IMR-90 (cell line): ENCODE results near the gene TLDC2. TPM values are rescaled to one million over a fixed set of nuclear protein-coding genes. Genes with fewer than 3 reads are reported as not detected.

Experiments
- ATAC-seq: fragments of 200-7000 bp; cut with Tn5 transposase; 2 replicates; pipeline ENCODE4 v1.9.1; 2020; ENCODE audit warnings: low read depth, mild to moderate bottlenecking, moderate library complexity
- BruUV-seq: library from RNA; stranded (reverse); fragments of 400-500 nt; replicated peaks from 2 replicates; lab custom pipeline; 2021; lab: Mats Ljungman, UMichigan
- CTCF ChIA-PET: fragments of 300-600 bp; formaldehyde crosslinking; extraction: SDS; loops from one replicate; lab custom pipeline; 2021; ENCODE audit warnings: antibody characterized with exemption; lab: Yijun Ruan, JAX
- POLR2A ChIA-PET: fragments of 300-600 bp; sonication (Branson Sonifier 250); formaldehyde crosslinking; loops from one replicate; lab custom pipeline; 2022; ENCODE audit warnings: antibody characterized with exemption; ENCODE audit not compliant: unreplicated experiment; lab: Charles Lee
- DNase-seq: peaks from one replicate; pipeline ENCODE4 v3.0.0; 2013
- H2AFZ ChIP-seq: replicated peaks from 2 replicates; pipeline ENCODE3; 2013; ENCODE audit warnings: low read length, mild to moderate bottlenecking; ENCODE audit not compliant: poor library complexity
- H2AK5ac ChIP-seq: 2 replicates; pipeline ENCODE4 v1.6.1; 2013; ENCODE audit warnings: low read depth, low read length, inconsistent platforms
- H2AK9ac ChIP-seq: replicated peaks from 2 replicates; pipeline ENCODE3; 2013; ENCODE audit warnings: mild to moderate bottlenecking, low read depth, low read length, moderate library complexity; ENCODE audit not compliant: poor library complexity
- H2BK120ac ChIP-seq: 2 replicates; pipeline ENCODE4 v1.6.1; 2013; ENCODE audit warnings: low read depth, low read length, inconsistent platforms
- H2BK15ac ChIP-seq: 3 replicates; pipeline ENCODE4 v1.6.1; 2013; ENCODE audit warnings: low read depth, low read length, inconsistent platforms
- H2BK20ac ChIP-seq: 2 replicates; pipeline ENCODE4 v1.6.1; 2013; ENCODE audit warnings: low read depth, mild to moderate bottlenecking, inconsistent platforms, low read length, moderate library complexity
- H2BK5ac ChIP-seq: 2 replicates; pipeline ENCODE4 v1.6.1; 2013; ENCODE audit warnings: mild to moderate bottlenecking, low read depth, low read length, inconsistent platforms; ENCODE audit not compliant: poor library complexity, severe bottlenecking
- H3K14ac ChIP-seq: replicated peaks from 2 replicates; pipeline ENCODE4 v1.6.1; 2013; ENCODE audit warnings: low read depth, low read length, inconsistent platforms
- H3K18ac ChIP-seq: 2 replicates; pipeline ENCODE4 v1.6.1; 2013; ENCODE audit warnings: low read depth, low read length, control low read depth
- H3K23ac ChIP-seq: 2 replicates; pipeline ENCODE4 v1.6.1; 2013; ENCODE audit warnings: low read depth, low read length, inconsistent platforms
- H3K27ac ChIP-seq: 2 replicates; pipeline ENCODE4 v1.5.1; 2013; ENCODE audit warnings: mild to moderate bottlenecking, control low read depth, low read length; ENCODE audit not compliant: insufficient read depth
- H3K27me3 ChIP-seq: 2 replicates; pipeline ENCODE4 v1.6.1; 2013; ENCODE audit warnings: low read length; ENCODE audit not compliant: control insufficient read depth, insufficient read depth
- H3K36me3 ChIP-seq: 2 replicates; pipeline ENCODE4 v1.6.1; 2013; ENCODE audit warnings: low read length, mixed read lengths; ENCODE audit not compliant: control insufficient read depth, insufficient read depth
- H3K4ac ChIP-seq: 2 replicates; pipeline ENCODE4 v1.6.1; 2013; ENCODE audit warnings: low read depth, low read length, inconsistent platforms
- H3K4me1 ChIP-seq: 2 replicates; pipeline ENCODE4 v1.6.1; 2013; ENCODE audit warnings: low read length, mixed read lengths; ENCODE audit not compliant: control insufficient read depth, insufficient read depth
- H3K4me2 ChIP-seq: 2 replicates; pipeline ENCODE4 v1.6.1; 2013; ENCODE audit warnings: low read depth, mild to moderate bottlenecking, control low read depth, low read length, moderate library complexity
- H3K4me3 ChIP-seq: 2 replicates; pipeline ENCODE4 v1.5.1; 2013; ENCODE audit warnings: low read depth, mild to moderate bottlenecking, control low read depth, low read length, moderate library complexity; ENCODE audit not compliant: insufficient read depth
- H3K56ac ChIP-seq: 2 replicates; pipeline ENCODE4 v1.6.1; 2013; ENCODE audit warnings: low read length, inconsistent platforms; ENCODE audit not compliant: insufficient read depth; ENCODE audit errors: extremely low read depth
- H3K79me1 ChIP-seq, 2 experiments: 2 replicates each; pipeline ENCODE4 v1.6.1; 2013; ENCODE audit warnings: low read length in 2 of 2, inconsistent platforms in 1 of 2, low read depth in 1 of 2
- H3K9ac ChIP-seq: 2 replicates; pipeline ENCODE4 v1.6.1; 2013; ENCODE audit warnings: low read depth, low read length, control low read depth
- H3K9me1 ChIP-seq: 2 replicates; pipeline ENCODE4 v1.6.1; 2013; ENCODE audit warnings: low read length, inconsistent platforms; ENCODE audit not compliant: insufficient read depth
- H3K9me3 ChIP-seq: 2 replicates; pipeline ENCODE4 v1.6.1; 2013; ENCODE audit warnings: low read length; ENCODE audit not compliant: control insufficient read depth, insufficient read depth
- H4K20me1 ChIP-seq: 2 replicates; pipeline ENCODE4 v1.6.1; 2013; ENCODE audit warnings: low read length, inconsistent platforms; ENCODE audit not compliant: insufficient read depth
- H4K5ac ChIP-seq: 2 replicates; pipeline ENCODE4 v1.6.1; 2013; ENCODE audit warnings: mild to moderate bottlenecking, low read depth, low read length, control low read depth
- H4K8ac ChIP-seq, 2 experiments: 2 replicates each; pipeline ENCODE4 v1.6.1; 2013; ENCODE audit warnings: low read depth in 2 of 2, low read length in 2 of 2, control low read depth in 1 of 2, inconsistent platforms in 1 of 2
- H4K91ac ChIP-seq: 2 replicates; pipeline ENCODE4 v1.6.1; 2013; ENCODE audit warnings: low read depth, low read length, inconsistent platforms; ENCODE audit not compliant: insufficient read depth
- BHLHE40 ChIP-seq: fragments of 150-350 bp; IDR thresholded peaks from 2 replicates; pipeline ENCODE4 v1.6.1; 2016; ENCODE audit warnings: mild to moderate bottlenecking, low read depth, low read length
- CEBPB ChIP-seq: IDR thresholded peaks from 2 replicates; pipeline ENCODE4 v1.6.1; 2012; ENCODE audit warnings: low read depth, low read length, improper control_type of control experiment
- FOS ChIP-seq: fragments of 150-350 bp; IDR thresholded peaks from 2 replicates; pipeline ENCODE4 v1.6.1; 2016; ENCODE audit warnings: low read depth, low read length
- MAFK ChIP-seq: IDR thresholded peaks from 2 replicates; pipeline ENCODE4 v1.6.1; 2012; ENCODE audit warnings: low read depth, low read length, improper control_type of control experiment
- MAZ ChIP-seq: IDR thresholded peaks from 2 replicates; pipeline ENCODE4 v1.6.1; 2012; ENCODE audit warnings: low read depth, mild to moderate bottlenecking, low read length, improper control_type of control experiment, moderate library complexity, borderline replicate concordance
- POLR2A ChIP-seq: IDR thresholded peaks from 2 replicates; pipeline ENCODE4 v1.6.1; 2012; ENCODE audit warnings: mild to moderate bottlenecking, low read depth, low read length
- RFX5 ChIP-seq: IDR thresholded peaks from 2 replicates; pipeline ENCODE4 v1.8.0; 2012; ENCODE audit warnings: low read depth, mild to moderate bottlenecking, low read length, moderate library complexity
- WGBS, 2 experiments: methylation state at CpG; one replicate each; pipeline versions ENCODE4 v1.1.5 to v1.1.7; 2013; ENCODE audit warnings: missing lambda C conversion rate in 2 of 2; ENCODE audit not compliant: insufficient read length in 1 of 2; ENCODE audit errors: extremely low coverage in 2 of 2; 5-methylcytosine and 5-hydroxymethylcytosine counted together
- dilution Hi-C: fragments of 300-500 bp; cut with HindIII; formaldehyde crosslinking; loops from one replicate; pipeline ENCODE4 v1.14.3; 2018; ENCODE audit warnings: low sequenced_read_pairs; ENCODE audit not compliant: unreplicated experiment
- in situ Hi-C: fragments of 300-500 bp; cut with MboI; formaldehyde crosslinking; loops from 3 replicates; pipeline ENCODE4 v1.14.3; 2019; ENCODE audit warnings: low sequenced_read_pairs, inconsistent platforms, mixed read lengths
- intact Hi-C: fragments of 100-400 bp; cut with micrococcal nuclease; formaldehyde crosslinking; loops from 2 replicates; pipeline ENCODE4 v1.10.0; 2022
- polyA plus RNA-seq, 3 experiments: library from polyadenylated mRNA; depleted of rRNA; stranded (reverse); fragments of >200 nt; gene quantifications; 2 replicates each; pipeline ENCODE4 v1.2.3, GENCODE V29; 2012; ENCODE audit warnings: low replicate concordance in 1 of 3
- total RNA-seq: library from RNA; depleted of rRNA; stranded (reverse); fragments of >200 nt; gene quantifications from 2 replicates; pipeline ENCODE4 v1.2.3, GENCODE V29; 2012
- TF ChIP-seq, protein P1 (sequence below): conservative IDR thresholded peaks from 2 replicates; pipeline ENCODE4 v1.5.1; 2012; ENCODE audit warnings: mild to moderate bottlenecking, low read depth, low read length, improper control_type of control experiment

TLDC2 gene
- total and polyA plus RNA-seq, 2 of the 4 experiments (the other 2 are of a cell fraction): 0.18 to 0.19 TPM

DNA sequence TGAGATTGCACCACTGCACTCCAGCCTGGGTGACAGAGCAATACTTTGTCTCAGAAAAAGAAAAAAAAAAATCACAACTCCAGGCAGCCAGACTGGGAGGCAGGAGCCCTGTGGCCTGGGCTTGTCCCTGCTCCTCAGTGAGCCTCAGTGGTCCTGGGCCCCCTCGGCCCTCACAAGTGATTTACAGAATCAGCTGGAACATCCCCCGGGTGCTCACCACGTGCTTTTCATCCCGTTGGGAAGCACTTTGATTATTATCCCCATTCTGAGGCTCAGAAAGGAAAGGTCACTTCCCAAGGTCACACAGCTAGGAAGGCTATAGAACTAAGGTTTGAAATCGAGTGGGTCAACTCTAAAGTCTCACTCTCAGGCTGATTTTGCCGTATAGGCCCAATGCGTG, 43.1 kb upstream of the TLDC2 start:
- dilution Hi-C loops (no loop called here), in situ Hi-C loops (no loop called here), intact Hi-C loops (no loop called here)
- Histone ChIP-seq H4K20me1 (peaks cover 28% of the 10 kb centered on the region; the same call in 1 of the 2 replicates), H3K27me3 (no peaks in the 10 kb centered on the region), H2BK20ac (peak overlapping the region; percentile 72), H3K56ac (0 out of 2 replicates have a peak overlapping the region, but pooled peaks have one; percentile 27), H3K79me1 (peaks cover 43 to 81% of the 10 kb centered on the region in 2 experiments), H3K9me3 (no peaks in the 10 kb centered on the region), H3K4ac (peak overlapping the region; percentile 74), H2AFZ (no peak overlapping the region), H2BK5ac (peak overlapping the region; percentile 42), H4K8ac (peak overlapping the region in 1 of 2 experiments; percentile 32; a peak in 1 of 4 replicates), H3K9me1 (peaks cover 26% of the 10 kb centered on the region), H3K9ac (no peak overlapping the region), H2BK120ac (peak overlapping the region; percentile 65), H4K91ac (peak overlapping the region; percentile 3; the same call in 1 of the 2 replicates), H4K5ac (peak overlapping the region; percentile 16; the same call in 1 of the 2 replicates), H3K4me1 (peaks cover 44% of the 10 kb centered on the region), H2BK15ac (peak overlapping the region; percentile 13; the same call in 1 of the 3 replicates), H3K14ac (peak overlapping the region; percentile 53), H3K36me3 (peaks cover 21% of the 10 kb centered on the region), H3K18ac (peak overlapping the region; percentile 54), H3K4me3 (no peak overlapping the region), H3K27ac (peak overlapping the region; percentile 48; the same call in 1 of the 2 replicates), H3K23ac (peak overlapping the region; percentile 57), H2AK5ac (peak overlapping the region; percentile 71), H2AK9ac (peak overlapping the region; percentile 86), H3K4me2 (peak overlapping the region; percentile 6; the same call in 1 of the 2 replicates)
- WGBS, 2 experiments: 80% methylated on average over 1 of the region's 7 CpGs; no CpG with 5 or more reads in 1 of the 2 experiments
- CTCF ChIA-PET: interaction anchor here (0.6 to 1.2 kb wide), 3 partner anchors 10 to 39 kb away, joined by 3 to 5 read pairs (median 4); no protein-coding TSS in a partner anchor
- POLR2A ChIA-PET: no interaction called here
- TF ChIP-seq FOS: no peak
- TF ChIP-seq BHLHE40: no peak
- no peak for TF ChIP-seq RFX5
- TF ChIP-seq, protein P1, sequence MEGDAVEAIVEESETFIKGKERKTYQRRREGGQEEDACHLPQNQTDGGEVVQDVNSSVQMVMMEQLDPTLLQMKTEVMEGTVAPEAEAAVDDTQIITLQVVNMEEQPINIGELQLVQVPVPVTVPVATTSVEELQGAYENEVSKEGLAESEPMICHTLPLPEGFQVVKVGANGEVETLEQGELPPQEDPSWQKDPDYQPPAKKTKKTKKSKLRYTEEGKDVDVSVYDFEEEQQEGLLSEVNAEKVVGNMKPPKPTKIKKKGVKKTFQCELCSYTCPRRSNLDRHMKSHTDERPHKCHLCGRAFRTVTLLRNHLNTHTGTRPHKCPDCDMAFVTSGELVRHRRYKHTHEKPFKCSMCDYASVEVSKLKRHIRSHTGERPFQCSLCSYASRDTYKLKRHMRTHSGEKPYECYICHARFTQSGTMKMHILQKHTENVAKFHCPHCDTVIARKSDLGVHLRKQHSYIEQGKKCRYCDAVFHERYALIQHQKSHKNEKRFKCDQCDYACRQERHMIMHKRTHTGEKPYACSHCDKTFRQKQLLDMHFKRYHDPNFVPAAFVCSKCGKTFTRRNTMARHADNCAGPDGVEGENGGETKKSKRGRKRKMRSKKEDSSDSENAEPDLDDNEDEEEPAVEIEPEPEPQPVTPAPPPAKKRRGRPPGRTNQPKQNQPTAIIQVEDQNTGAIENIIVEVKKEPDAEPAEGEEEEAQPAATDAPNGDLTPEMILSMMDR: no peak
- no peak for TF ChIP-seq POLR2A
- no peak for TF ChIP-seq MAZ
- no peak for TF ChIP-seq MAFK
- no peak for TF ChIP-seq CEBPB
- DNase-seq (no peak), ATAC-seq (no peak)
- BruUV-seq: no TSS peak
